Thoracic aorta (tissue), 2 donors: ENCODE results near the gene WDFY3. TPM values are rescaled to one million over a fixed set of nuclear protein-coding genes. Genes with fewer than 3 reads are reported as not detected.

Source experiments
- ATAC-seq: fragments of 150-250 bp; one replicate; pipeline ENCODE4 v1.8.0; 2017; ENCODE audit warnings: low read depth; ENCODE audit not compliant: insufficient number of reproducible peaks, low FRiP score
- DNase-seq: peaks from one replicate; pipeline ENCODE4 v3.0.0-alpha.2; 2020; ENCODE audit warnings: low spot score
- H3K27ac ChIP-seq, 2 donors: fragments of 200-600 bp; sonication (generic); 1 replicate in 1 of 2; 2 replicates in 1 of 2; pipeline ENCODE4 v1.5.1; 2016; ENCODE audit warnings: mild to moderate bottlenecking in 2 of 2, moderate library complexity in 2 of 2
- H3K27me3 ChIP-seq: fragments of 200-600 bp; sonication (generic); replicated peaks from 2 replicates; pipeline ENCODE4 v1.6.0; 2016; ENCODE audit warnings: mild to moderate bottlenecking; ENCODE audit not compliant: insufficient read depth
- H3K36me3 ChIP-seq: fragments of 200-600 bp; sonication (generic); one replicate; pipeline ENCODE4 v1.5.1; 2016
- H3K4me1 ChIP-seq, 2 donors: fragments of 200-600 bp; sonication (generic); 1 replicate in 1 of 2; 2 replicates in 1 of 2; pipeline versions ENCODE4 v1.5.1 to v1.6.0; 2016; ENCODE audit warnings: low read depth in 2 of 2, mild to moderate bottlenecking in 1 of 2; ENCODE audit not compliant: control insufficient read depth in 1 of 2
- H3K4me3 ChIP-seq: fragments of 200-600 bp; sonication (generic); 2 replicates; pipeline ENCODE4 v1.5.1; 2016; ENCODE audit warnings: mild to moderate bottlenecking
- H3K9me3 ChIP-seq: fragments of 200-600 bp; sonication (generic); 2 replicates; pipeline ENCODE4 v1.5.1; 2016
- total RNA-seq, 2 donors: library from RNA; depleted of rRNA; stranded (reverse); fragments of >200 nt; gene quantifications; one replicate each; pipeline versions ENCODE4 v1.1.0 to v1.2.3, GENCODE V29; 2016
- TF ChIP-seq, protein P1 (sequence below): fragments of 200-600 bp; sonication (generic); IDR thresholded peaks from one replicate; pipeline ENCODE4 v1.5.1; 2019; ENCODE audit warnings: antibody characterized with exemption

WDFY3 gene
- total RNA-seq, 2 donors from 2014 or later, result 116 to 140 TPM

- DNase-seq, result no peak
- no peaks in the 10 kb centered on the region for H3K27me3 ChIP-seq
- TF ChIP-seq, protein P1, sequence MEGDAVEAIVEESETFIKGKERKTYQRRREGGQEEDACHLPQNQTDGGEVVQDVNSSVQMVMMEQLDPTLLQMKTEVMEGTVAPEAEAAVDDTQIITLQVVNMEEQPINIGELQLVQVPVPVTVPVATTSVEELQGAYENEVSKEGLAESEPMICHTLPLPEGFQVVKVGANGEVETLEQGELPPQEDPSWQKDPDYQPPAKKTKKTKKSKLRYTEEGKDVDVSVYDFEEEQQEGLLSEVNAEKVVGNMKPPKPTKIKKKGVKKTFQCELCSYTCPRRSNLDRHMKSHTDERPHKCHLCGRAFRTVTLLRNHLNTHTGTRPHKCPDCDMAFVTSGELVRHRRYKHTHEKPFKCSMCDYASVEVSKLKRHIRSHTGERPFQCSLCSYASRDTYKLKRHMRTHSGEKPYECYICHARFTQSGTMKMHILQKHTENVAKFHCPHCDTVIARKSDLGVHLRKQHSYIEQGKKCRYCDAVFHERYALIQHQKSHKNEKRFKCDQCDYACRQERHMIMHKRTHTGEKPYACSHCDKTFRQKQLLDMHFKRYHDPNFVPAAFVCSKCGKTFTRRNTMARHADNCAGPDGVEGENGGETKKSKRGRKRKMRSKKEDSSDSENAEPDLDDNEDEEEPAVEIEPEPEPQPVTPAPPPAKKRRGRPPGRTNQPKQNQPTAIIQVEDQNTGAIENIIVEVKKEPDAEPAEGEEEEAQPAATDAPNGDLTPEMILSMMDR, result no peak
- H3K4me3 ChIP-seq, result no peak overlapping the region
- H3K27ac ChIP-seq, result no peak overlapping the region
- H3K9me3 ChIP-seq, result no peaks in the 10 kb centered on the region
- peaks cover 29% of the 10 kb centered on the region for H3K36me3 ChIP-seq
- no peaks in the 10 kb centered on the region for H3K4me1 ChIP-seq
- ATAC-seq, result no peak
These were observed 232.5 kb downstream of the WDFY3 start for GRCh38 chr4:84734037-84734436.

DNA sequence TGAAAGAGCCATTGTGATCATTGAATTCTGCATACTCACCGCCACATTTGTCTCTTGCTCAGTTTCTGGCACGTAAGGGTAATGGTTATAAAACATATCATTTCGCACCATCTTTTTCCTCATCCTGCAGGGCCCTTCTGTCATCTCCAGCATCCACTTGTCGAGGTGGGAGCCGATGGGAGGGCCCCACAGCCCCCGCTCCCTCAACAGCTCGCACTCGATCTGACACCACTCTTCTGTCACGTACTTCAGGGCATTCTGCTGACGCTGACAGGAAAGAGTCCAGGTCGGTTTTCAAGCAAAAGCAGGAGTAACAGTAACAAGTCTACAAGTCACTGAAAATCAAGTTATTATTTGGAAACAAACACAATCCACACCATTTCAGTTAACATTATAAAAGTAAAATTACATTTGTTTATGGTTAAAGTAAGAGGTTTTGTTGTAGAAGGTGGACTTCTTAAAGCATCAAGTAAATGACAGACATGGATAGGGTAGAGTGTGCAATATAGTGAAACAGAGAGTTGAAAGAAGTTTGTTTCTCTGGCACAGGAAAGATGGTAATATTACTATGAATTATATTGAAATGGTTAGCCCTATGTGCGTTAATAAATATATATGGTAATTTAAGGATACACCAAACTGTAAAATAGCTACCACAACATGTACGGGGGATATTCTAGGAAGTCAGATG lies 233.0 kb downstream of the WDFY3 start:
- Histone ChIP-seq H3K27me3 (no peaks in the 10 kb centered on the region), H3K4me3 (no peak overlapping the region), H3K36me3 (peaks cover 25% of the 10 kb centered on the region), H3K9me3 (no peaks in the 10 kb centered on the region), H3K27ac (no peak overlapping the region), H3K4me1 (peaks cover 0 to 2% of the 10 kb centered on the region in 2 donors)
- TF ChIP-seq, protein P1, result no peak
- ATAC-seq (no peak), DNase-seq (no peak)

DNA sequence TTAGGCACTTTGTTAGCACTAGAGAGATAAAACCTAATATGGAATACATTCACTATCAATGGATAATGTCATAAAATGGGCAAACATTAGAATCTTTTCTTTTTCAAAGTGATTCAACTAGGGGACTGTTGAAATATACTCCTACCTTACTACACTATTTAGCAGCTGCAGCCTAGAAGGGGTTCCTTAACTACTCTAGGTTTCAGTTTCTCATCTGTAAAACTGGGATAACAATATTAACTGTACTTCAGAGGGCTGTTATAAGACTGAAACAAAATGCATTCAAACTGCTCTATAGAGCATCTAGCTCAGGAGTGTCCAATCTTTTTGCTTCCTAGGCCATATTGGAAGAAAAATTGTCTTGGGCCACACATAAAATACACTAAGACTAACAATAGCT lies 236.1 kb downstream of the WDFY3 start:
- H3K4me1 ChIP-seq, result peaks cover 3 to 8% of the 10 kb centered on the region in 2 donors
- H3K9me3 ChIP-seq, result no peaks in the 10 kb centered on the region
- no peak for ATAC-seq
- peaks cover 15% of the 10 kb centered on the region for H3K36me3 ChIP-seq
- no peak for DNase-seq
- H3K4me3 ChIP-seq, result no peak overlapping the region
- no peak overlapping the region for H3K27ac ChIP-seq
- H3K27me3 ChIP-seq, result no peaks in the 10 kb centered on the region
- TF ChIP-seq, protein P1, result no peak

GRCh38 chr4:84727491-84727890 lies 239.0 kb downstream of the WDFY3 start:
- no peak overlapping the region for H3K4me3 ChIP-seq
- H3K9me3 ChIP-seq, result no peaks in the 10 kb centered on the region
- ATAC-seq (no peak), DNase-seq (no peak)
- no peaks in the 10 kb centered on the region for H3K27me3 ChIP-seq
- peaks cover 4% of the 10 kb centered on the region for H3K36me3 ChIP-seq
- peaks cover 3 to 8% of the 10 kb centered on the region in 2 donors for H3K4me1 ChIP-seq
- TF ChIP-seq, protein P1, result no peak
- H3K27ac ChIP-seq, result no peak overlapping the region

GRCh38 chr4:84726356-84726755 lies 240.1 kb downstream of the WDFY3 start:
- ATAC-seq (no peak), DNase-seq (no peak)
- Histone ChIP-seq H3K36me3 (peaks cover 2% of the 10 kb centered on the region), H3K4me1 (peaks cover 3 to 8% of the 10 kb centered on the region in 2 donors), H3K4me3 (no peak overlapping the region), H3K27me3 (no peaks in the 10 kb centered on the region), H3K9me3 (no peaks in the 10 kb centered on the region), H3K27ac (no peak overlapping the region)
- TF ChIP-seq, protein P1, result no peak
